NCI-H82 treated with DMSO at 0.1 percent for 48 hours (cell line): ENCODE results near the gene RNF19B.
"Not testable (repeated sequence)": the region's sequence is repeated elsewhere in the genome, so short reads cannot be mapped to it uniquely, and the experiment has no call there.

ENCODE experiments used
- DNase-seq: peaks from one replicate; lab custom pipeline; 2025; ENCODE audit not compliant: unreplicated experiment; lab: John Stamatoyannopoulos, UW

The RNF19B gene

DNA sequence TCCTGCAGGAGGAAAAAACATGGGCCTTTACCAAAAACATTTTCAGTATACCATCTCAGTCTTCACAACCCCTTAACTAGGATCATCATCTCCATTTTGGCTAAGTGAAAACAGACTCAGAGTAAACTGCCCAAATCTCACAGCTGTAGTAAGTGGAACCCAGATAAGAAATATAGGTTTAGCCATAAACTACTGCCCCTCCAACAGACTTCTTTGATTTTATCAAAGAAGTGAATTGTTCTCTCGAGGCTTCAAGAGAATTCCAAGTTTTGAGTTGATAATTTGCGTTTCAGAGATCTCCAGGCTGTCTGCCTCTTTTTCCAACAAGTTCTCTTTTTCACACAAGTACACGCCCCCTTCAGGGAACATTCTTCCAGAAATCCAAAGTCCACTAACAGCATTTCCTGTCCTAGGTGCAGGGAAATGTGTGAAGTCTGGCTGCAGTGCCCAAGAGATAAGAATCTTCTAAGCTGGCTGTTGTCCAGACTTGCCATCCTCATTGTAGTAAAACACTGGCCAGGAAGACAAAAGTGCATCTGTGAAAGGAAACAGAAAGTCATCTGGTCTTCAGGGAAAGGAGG, 30.8 kb downstream of the RNF19B start:
- peak; percentile 25 for DNase-seq

DNA sequence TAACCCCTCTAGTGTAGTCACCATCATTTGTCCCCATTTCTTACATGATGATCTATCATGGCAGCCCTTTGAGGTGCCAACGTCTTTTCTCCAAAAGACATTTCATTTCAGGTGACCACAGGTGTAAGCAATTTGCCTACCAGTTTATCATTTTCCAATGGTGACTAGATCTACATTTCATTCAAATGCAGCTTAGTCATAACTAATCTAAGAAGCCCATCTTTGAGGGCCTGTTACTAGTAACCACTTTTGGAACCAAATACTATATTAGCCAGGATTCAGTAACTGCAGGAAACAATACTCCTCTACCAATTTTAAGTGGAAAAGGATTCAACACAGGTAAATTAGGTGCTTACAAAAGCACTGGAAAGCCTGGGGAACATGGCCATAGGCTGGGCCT, 32.8 kb downstream of the RNF19B start:
- DNase-seq = no peak

- DNase-seq = peak; percentile 52
Measured at GRCh38 chr1:32929366-32929765, 35.2 kb downstream of the RNF19B start.

- no peak for DNase-seq
Measured at GRCh38 chr1:32928715-32929114, 35.9 kb downstream of the RNF19B start.

DNA sequence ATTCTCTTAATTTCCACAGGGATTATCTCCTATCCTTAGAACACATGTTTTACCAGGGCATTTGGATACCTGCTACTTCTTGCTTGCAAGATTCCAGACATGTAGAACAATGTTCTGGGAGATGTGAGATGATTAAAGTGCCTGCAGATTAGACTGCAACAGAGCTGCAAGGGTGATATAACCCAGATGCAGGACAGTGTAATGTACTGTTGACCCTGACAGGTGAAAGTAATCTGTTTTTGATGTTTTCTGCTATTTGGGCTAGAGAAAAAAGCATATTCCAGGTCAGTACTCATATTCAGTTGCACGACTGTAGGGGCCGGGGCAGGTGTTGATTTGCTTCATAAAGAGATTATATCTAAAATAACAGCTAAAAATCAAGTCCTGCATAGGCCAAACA, 36.3 kb downstream of the RNF19B start:
- no peak for DNase-seq

- no peak for DNase-seq
Measured at GRCh38 chr1:32927441-32927840, 37.2 kb downstream of the RNF19B start.

GRCh38 chr1:32926562-32926961, 38.0 kb downstream of the RNF19B start:
- no peak for DNase-seq

- peak; percentile 72 for DNase-seq
Measured at GRCh38 chr1:32925403-32926162, 39.0 kb downstream of the RNF19B start.

DNA sequence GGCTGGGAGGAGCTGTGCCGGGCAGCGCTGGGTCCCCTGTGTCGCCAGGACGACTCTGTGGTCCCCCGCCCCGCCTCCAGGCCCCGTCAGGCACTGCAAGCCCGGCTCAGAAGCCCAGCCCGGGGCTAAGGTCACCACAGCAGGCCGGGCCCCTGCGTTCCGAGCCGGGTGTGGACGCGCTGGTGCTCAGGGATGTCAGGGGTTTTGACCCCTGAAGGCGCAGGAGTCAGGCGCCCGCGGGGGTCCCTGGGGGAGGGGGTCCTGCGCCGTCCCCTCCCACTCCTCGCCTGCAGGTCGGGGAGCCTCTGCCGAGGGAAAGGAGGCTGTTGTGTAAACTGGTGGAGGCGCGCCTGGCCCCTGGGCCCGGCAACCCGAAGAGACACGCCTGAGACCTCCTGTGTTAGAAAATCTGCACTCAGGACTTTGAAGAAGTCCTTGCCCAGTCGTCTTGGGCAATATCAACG, 39.7 kb downstream of the RNF19B start:
- no peak for DNase-seq

GRCh38 chr1:32920833-32921232, 43.8 kb downstream of the RNF19B start:
- no peak for DNase-seq

- no peak for DNase-seq
Measured at GRCh38 chr1:32919811-32920733, 44.5 kb downstream of the RNF19B start.

DNA sequence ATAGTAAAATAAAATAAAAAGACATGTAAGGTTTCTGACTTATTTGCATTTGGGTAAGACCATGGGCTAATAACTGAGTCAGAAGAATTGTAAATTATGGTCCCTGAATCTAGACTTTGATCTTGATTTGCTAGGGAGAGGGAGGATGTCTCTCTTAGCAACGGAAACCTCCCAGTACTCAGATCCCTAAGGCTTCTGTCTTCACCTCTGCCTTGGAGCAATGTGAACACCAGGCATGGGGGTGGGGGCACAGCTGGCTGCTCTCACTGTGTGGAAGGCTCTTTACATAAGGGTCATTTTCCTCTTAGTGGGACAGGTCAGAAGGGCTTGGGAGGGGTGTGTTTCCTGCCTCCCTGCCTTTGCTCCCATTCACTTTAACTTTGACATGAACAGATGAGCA, 46.4 kb downstream of the RNF19B start:
- no peak for DNase-seq

- DNase-seq = no peak
Measured at GRCh38 chr1:32917521-32917920, 47.1 kb downstream of the RNF19B start.

GRCh38 chr1:32915766-32916706, 48.6 kb downstream of the RNF19B start:
- DNase-seq = no peak

GRCh38 chr1:32910319-32910718, 54.3 kb downstream of the RNF19B start:
- no peak for DNase-seq

- no peak for DNase-seq
Measured at GRCh38 chr1:32907435-32907834, 57.2 kb downstream of the RNF19B start.

- DNase-seq = no peak
Measured at GRCh38 chr1:32906654-32907053, 58.0 kb downstream of the RNF19B start.

- not testable (repeated sequence) for DNase-seq
Measured at GRCh38 chr1:32905588-32905987, 59.0 kb downstream of the RNF19B start.

- DNase-seq = no peak
Measured at GRCh38 chr1:32904797-32905196, 59.8 kb downstream of the RNF19B start.

GRCh38 chr1:32903991-32904785, 60.4 kb downstream of the RNF19B start:
- DNase-seq = no peak
